H1 (cell line): Measurements from ENCODE around the gene NBAS. TPM values are rescaled to one million over a fixed set of nuclear protein-coding genes. Genes with fewer than 3 reads are reported as not detected.

ENCODE experiments used
- GABPA ChIP-seq: IDR thresholded peaks from 2 replicates; pipeline ENCODE4 v1.6.1; 2011; ENCODE audit warnings: mild to moderate bottlenecking, low read length, moderate library complexity, borderline replicate concordance; ENCODE audit not compliant: insufficient read depth
- polyA plus RNA-seq, 7 experiments: library from polyadenylated mRNA; depleted of rRNA in 3 of 7; stranded (reverse) in 5 of 7; unstranded in 2 of 7; fragments of >200 nt in 5 of 7; fragments of 200-250 nt in 2 of 7; gene quantifications; 1 replicate in 5 of 7; 2 replicates in 1 of 7; 4 replicates in 1 of 7; pipeline versions ENCODE4 v1.2.1 to v1.2.3, GENCODE V29; 2011 to 2013; ENCODE audit warnings: missing spikeins in 2 of 7, mixed read lengths in 2 of 7
- total RNA-seq: library from RNA; stranded (reverse); fragmentation: NEBNext Ultra II Directional; extraction: Animal tissue kit (Norgen Biotek cat#: 25700); gene quantifications from 2 replicates; pipeline ENCODE4 v1.2.1, GENCODE V29; 2021

Gene NBAS
- total and polyA plus RNA-seq, 2 of the 8 experiments (the other 6 are each of a cell fraction or from before 2014, with no cell fraction given) = 19.6 to 34.8 TPM

- no peak for TF ChIP-seq GABPA
Observed at GRCh38 chr2:15220603-15221002, 340.5 kb downstream of the NBAS start (continued).
